ENCODE measurements around the gene CDK16.

CDK16 gene

GRCh38 chrX:47201345-47201944 is 17.0 kb upstream of the CDK16 start:
- 96% methylated on average over 8 of the region's 9 CpGs for WGBS
- no peak overlapping the region for H2AFZ ChIP-seq (ENCODE audit: low read depth, low read length)
- H3K4ac ChIP-seq (ENCODE audit: low read depth in 1 of 2, low read length in 2 of 2), result no peak overlapping the region
- DNase-seq, result no peak
- no peak overlapping the region for H3K4me2 ChIP-seq (ENCODE audit: low read length, poor library complexity, severe bottlenecking)
- no peak overlapping the region for H2BK120ac ChIP-seq (ENCODE audit: low read depth, low read length)
- peaks cover 79 to 98% of the 10 kb centered on the region in 2 experiments for H3K36me3 ChIP-seq (ENCODE audit: control insufficient read depth in 1 of 2, insufficient read depth in 2 of 2, low read depth in 1 of 2, low read length in 2 of 2)
- H2BK12ac ChIP-seq (ENCODE audit: low read length in 2 of 2), result no peak overlapping the region
- H2AK5ac ChIP-seq (ENCODE audit: low read length, severe bottlenecking), result no peak overlapping the region
- H3K27me3 ChIP-seq (ENCODE audit: control insufficient read depth in 1 of 2, insufficient read depth in 1 of 2, low read length in 2 of 2), result no peaks in the 10 kb centered on the region
- no peak overlapping the region for H4K8ac ChIP-seq (ENCODE audit: low read length)
- H2BK5ac ChIP-seq (ENCODE audit: low read depth, low read length, poor library complexity, severe bottlenecking), result no peak overlapping the region
- no peak overlapping the region for H4K91ac ChIP-seq (ENCODE audit: low read length)
- no peak overlapping the region for H3K18ac ChIP-seq (ENCODE audit: low read depth in 1 of 2, low read length in 2 of 2)
- peak overlapping the region; percentile 39 for H3K9ac ChIP-seq (ENCODE audit: low read length)
- peaks cover 20% of the 10 kb centered on the region for H3K4me1 ChIP-seq (ENCODE audit: control insufficient read depth, insufficient read depth, low read depth, low read length)
- H3K23ac ChIP-seq (ENCODE audit: low read length in 2 of 2), result no peak overlapping the region
- H2BK15ac ChIP-seq (ENCODE audit: low read depth, poor library complexity, severe bottlenecking), result no peak overlapping the region
- H3K14ac ChIP-seq (ENCODE audit: low read length in 2 of 2), result no peak overlapping the region
- H3K4me3 ChIP-seq (ENCODE audit: insufficient read depth in 1 of 2, low read depth in 1 of 2, low read length in 2 of 2), result no peak overlapping the region
- H3K27ac ChIP-seq (ENCODE audit: low read length, poor library complexity, severe bottlenecking), result no peak overlapping the region
- peaks cover 17% of the 10 kb centered on the region for H3K79me1 ChIP-seq (replicated peaks; ENCODE audit: low read length, poor library complexity, severe bottlenecking)
- H3K9me3 ChIP-seq (ENCODE audit: control insufficient read depth, low read length), result no peaks in the 10 kb centered on the region

GRCh38 chrX:47202316-47202715 is 16.2 kb upstream of the CDK16 start:
- Histone ChIP-seq H3K9ac (ENCODE audit: low read length) (no peak overlapping the region), H3K4me2 (ENCODE audit: low read length, poor library complexity, severe bottlenecking) (no peak overlapping the region), H4K8ac (ENCODE audit: low read length) (no peak overlapping the region), H3K9me3 (ENCODE audit: control insufficient read depth, low read length) (no peaks in the 10 kb centered on the region), H3K4me3 (ENCODE audit: insufficient read depth in 1 of 2, low read depth in 1 of 2, low read length in 2 of 2) (no peak overlapping the region), H3K27ac (ENCODE audit: low read length, poor library complexity, severe bottlenecking) (no peak overlapping the region), H3K36me3 (ENCODE audit: control insufficient read depth in 1 of 2, insufficient read depth in 2 of 2, low read depth in 1 of 2, low read length in 2 of 2) (peaks cover 76 to 98% of the 10 kb centered on the region in 2 experiments), H2BK5ac (ENCODE audit: low read depth, low read length, poor library complexity, severe bottlenecking) (no peak overlapping the region), H3K14ac (ENCODE audit: low read length in 2 of 2) (no peak overlapping the region), H2AFZ (ENCODE audit: low read depth, low read length) (no peak overlapping the region), H3K27me3 (ENCODE audit: control insufficient read depth in 1 of 2, insufficient read depth in 1 of 2, low read length in 2 of 2) (no peaks in the 10 kb centered on the region), H2BK15ac (ENCODE audit: low read depth, poor library complexity, severe bottlenecking) (no peak overlapping the region), H2BK120ac (ENCODE audit: low read depth, low read length) (no peak overlapping the region), H3K18ac (ENCODE audit: low read depth in 1 of 2, low read length in 2 of 2) (no peak overlapping the region), H2BK12ac (ENCODE audit: low read length in 2 of 2) (no peak overlapping the region), H3K23ac (ENCODE audit: low read length in 2 of 2) (no peak overlapping the region), H3K4me1 (ENCODE audit: control insufficient read depth, insufficient read depth, low read depth, low read length) (peaks cover 15% of the 10 kb centered on the region), H2AK5ac (ENCODE audit: low read length, severe bottlenecking) (no peak overlapping the region), H3K79me1 (replicated peaks; ENCODE audit: low read length, poor library complexity, severe bottlenecking) (peaks cover 17% of the 10 kb centered on the region), H4K91ac (ENCODE audit: low read length) (no peak overlapping the region), H3K4ac (ENCODE audit: low read depth in 1 of 2, low read length in 2 of 2) (no peak overlapping the region)
- DNase-seq, result no peak
- 98% methylated on average over 11 of the region's 11 CpGs for WGBS

- no peak overlapping the region for H2BK12ac ChIP-seq (ENCODE audit: low read length in 2 of 2)
- H3K4ac ChIP-seq (ENCODE audit: low read depth in 1 of 2, low read length in 2 of 2), result no peak overlapping the region
- no peak overlapping the region for H4K91ac ChIP-seq (ENCODE audit: low read length)
- no peak overlapping the region for H4K8ac ChIP-seq (ENCODE audit: low read length)
- no peak overlapping the region for H2BK5ac ChIP-seq (ENCODE audit: low read depth, low read length, poor library complexity, severe bottlenecking)
- peaks cover 12% of the 10 kb centered on the region for H3K4me1 ChIP-seq (ENCODE audit: control insufficient read depth, insufficient read depth, low read depth, low read length)
- H3K4me3 ChIP-seq (ENCODE audit: insufficient read depth in 1 of 2, low read depth in 1 of 2, low read length in 2 of 2), result no peak overlapping the region
- peaks cover 17% of the 10 kb centered on the region for H3K79me1 ChIP-seq (replicated peaks; ENCODE audit: low read length, poor library complexity, severe bottlenecking)
- H3K4me2 ChIP-seq (ENCODE audit: low read length, poor library complexity, severe bottlenecking), result no peak overlapping the region
- H3K14ac ChIP-seq (ENCODE audit: low read length in 2 of 2), result no peak overlapping the region
- no peak overlapping the region for H2BK15ac ChIP-seq (ENCODE audit: low read depth, poor library complexity, severe bottlenecking)
- H3K9ac ChIP-seq (ENCODE audit: low read length), result no peak overlapping the region
- H3K36me3 ChIP-seq (ENCODE audit: control insufficient read depth in 1 of 2, insufficient read depth in 2 of 2, low read depth in 1 of 2, low read length in 2 of 2), result peaks cover 76 to 98% of the 10 kb centered on the region in 2 experiments
- no peak for DNase-seq
- H3K27me3 ChIP-seq (ENCODE audit: control insufficient read depth in 1 of 2, insufficient read depth in 1 of 2, low read length in 2 of 2), result no peaks in the 10 kb centered on the region
- H2BK120ac ChIP-seq (ENCODE audit: low read depth, low read length), result no peak overlapping the region
- H3K18ac ChIP-seq (ENCODE audit: low read depth in 1 of 2, low read length in 2 of 2), result no peak overlapping the region
- WGBS, result 74% methylated on average over 3 of the region's 4 CpGs
- no peaks in the 10 kb centered on the region for H3K9me3 ChIP-seq (ENCODE audit: control insufficient read depth, low read length)
- no peak overlapping the region for H2AK5ac ChIP-seq (ENCODE audit: low read length, severe bottlenecking)
- H2AFZ ChIP-seq (ENCODE audit: low read depth, low read length), result no peak overlapping the region
- no peak overlapping the region for H3K23ac ChIP-seq (ENCODE audit: low read length in 2 of 2)
- H3K27ac ChIP-seq (ENCODE audit: low read length, poor library complexity, severe bottlenecking), result no peak overlapping the region
Measured at GRCh38 chrX:47202877-47203276, 15.6 kb upstream of the CDK16 start.

GRCh38 chrX:47204970-47205369 is 13.5 kb upstream of the CDK16 start:
- Histone ChIP-seq H2AFZ (ENCODE audit: low read depth, low read length) (no peak overlapping the region), H3K27ac (ENCODE audit: low read length, poor library complexity, severe bottlenecking) (no peak overlapping the region), H2AK5ac (ENCODE audit: low read length, severe bottlenecking) (no peak overlapping the region), H3K36me3 (ENCODE audit: control insufficient read depth in 1 of 2, insufficient read depth in 2 of 2, low read depth in 1 of 2, low read length in 2 of 2) (peaks cover 81 to 98% of the 10 kb centered on the region in 2 experiments), H2BK12ac (ENCODE audit: low read length in 2 of 2) (no peak overlapping the region), H3K9ac (ENCODE audit: low read length) (no peak overlapping the region), H3K18ac (ENCODE audit: low read depth in 1 of 2, low read length in 2 of 2) (no peak overlapping the region), H3K4ac (ENCODE audit: low read depth in 1 of 2, low read length in 2 of 2) (no peak overlapping the region), H2BK120ac (ENCODE audit: low read depth, low read length) (no peak overlapping the region), H3K14ac (ENCODE audit: low read length in 2 of 2) (no peak overlapping the region), H3K4me2 (ENCODE audit: low read length, poor library complexity, severe bottlenecking) (no peak overlapping the region), H4K8ac (ENCODE audit: low read length) (no peak overlapping the region), H3K4me3 (ENCODE audit: insufficient read depth in 1 of 2, low read depth in 1 of 2, low read length in 2 of 2) (no peak overlapping the region), H3K27me3 (ENCODE audit: control insufficient read depth in 1 of 2, insufficient read depth in 1 of 2, low read length in 2 of 2) (no peaks in the 10 kb centered on the region), H2BK15ac (ENCODE audit: low read depth, poor library complexity, severe bottlenecking) (no peak overlapping the region), H4K91ac (ENCODE audit: low read length) (no peak overlapping the region), H3K9me3 (ENCODE audit: control insufficient read depth, low read length) (no peaks in the 10 kb centered on the region), H3K4me1 (ENCODE audit: control insufficient read depth, insufficient read depth, low read depth, low read length) (peaks cover 5% of the 10 kb centered on the region), H3K23ac (ENCODE audit: low read length in 2 of 2) (no peak overlapping the region), H2BK5ac (ENCODE audit: low read depth, low read length, poor library complexity, severe bottlenecking) (no peak overlapping the region), H3K79me1 (replicated peaks; ENCODE audit: low read length, poor library complexity, severe bottlenecking) (peaks cover 12% of the 10 kb centered on the region)
- 94% methylated on average over 4 of the region's 5 CpGs for WGBS
- no peak for DNase-seq
